Fibroblast of mammary gland (primary cell): ENCODE results near the gene SAMSN1.

Experiments used
- DNase-seq: peaks from one replicate; pipeline ENCODE4 v3.0.0-alpha.2; 2010; ENCODE audit warnings: low read depth
- H3K4me3 ChIP-seq: 2 replicates; pipeline ENCODE4 v1.5.1; 2011; ENCODE audit warnings: low read depth, mild to moderate bottlenecking, low read length, moderate library complexity; ENCODE audit not compliant: control insufficient read depth
- CTCF ChIP-seq: conservative IDR thresholded peaks from 2 replicates; pipeline ENCODE4 v1.5.1; 2011; ENCODE audit warnings: low read depth, low read length, inconsistent platforms; ENCODE audit not compliant: control insufficient read depth, insufficient read depth

The SAMSN1 gene

GRCh38 chr21:14492931-14493330 lies 53.2 kb downstream of the SAMSN1 start:
- no peak for TF ChIP-seq CTCF
- DNase-seq, result no peak
- no peak overlapping the region for H3K4me3 ChIP-seq

- no peak overlapping the region for H3K4me3 ChIP-seq
- no peak for TF ChIP-seq CTCF
- DNase-seq, result no peak
Observed at GRCh38 chr21:14491269-14491681, 54.8 kb downstream of the SAMSN1 start.

GRCh38 chr21:14488672-14489204 lies 57.4 kb downstream of the SAMSN1 start:
- no peak for TF ChIP-seq CTCF
- DNase-seq, result no peak
- no peak overlapping the region for H3K4me3 ChIP-seq

GRCh38 chr21:14487490-14488432 lies 58.4 kb downstream of the SAMSN1 start:
- no peak for TF ChIP-seq CTCF
- no peak for DNase-seq
- H3K4me3 ChIP-seq, result no peak overlapping the region

GRCh38 chr21:14486869-14487268 lies 59.2 kb downstream of the SAMSN1 start:
- DNase-seq, result no peak
- H3K4me3 ChIP-seq, result no peak overlapping the region
- TF ChIP-seq CTCF, result no peak

- DNase-seq, result no peak
- H3K4me3 ChIP-seq, result no peak overlapping the region
- no peak for TF ChIP-seq CTCF
Observed at GRCh38 chr21:14484188-14485009, 61.7 kb downstream of the SAMSN1 start.
